ENCODE measurements around the gene ASPN.

ASPN gene

DNA sequence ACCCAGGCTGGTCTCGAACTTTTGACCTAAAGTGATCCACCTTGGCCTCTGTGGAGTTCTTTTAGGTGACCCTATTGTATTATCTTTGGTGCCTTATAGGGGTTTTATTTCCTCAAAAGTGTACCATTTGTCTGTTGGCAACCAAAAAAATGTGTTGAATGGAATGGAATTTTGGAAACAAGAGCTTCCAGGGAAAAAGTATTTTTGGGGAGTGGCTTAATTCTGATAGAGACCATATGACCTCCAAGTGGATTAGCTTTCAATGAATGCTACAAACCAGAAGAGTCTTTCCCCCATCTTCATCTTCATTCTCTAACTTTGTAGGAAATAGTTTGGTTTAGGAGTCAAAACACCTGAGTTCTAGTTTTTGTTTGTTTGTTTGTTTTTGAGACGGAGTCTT lies 74.5 kb downstream of the ASPN start:
- TF ChIP-seq POLR2AphosphoS5 (IDR thresholded peaks at IDR 0.05; ENCODE audit: low read depth, low read length) (no peak), TAF1 (IDR thresholded peaks at IDR 0.05; ENCODE audit: borderline replicate concordance, insufficient read depth, low read length) (no peak), SIN3A (IDR thresholded peaks at IDR 0.05; ENCODE audit: borderline replicate concordance, insufficient read depth, low read length) (no peak), FOXP2 (optimal IDR thresholded peaks at IDR 0.05; ENCODE audit: borderline replicate concordance, extremely low read depth, extremely low read length, insufficient read depth) (no peak)
- TF ChIP-seq, protein P1, sequence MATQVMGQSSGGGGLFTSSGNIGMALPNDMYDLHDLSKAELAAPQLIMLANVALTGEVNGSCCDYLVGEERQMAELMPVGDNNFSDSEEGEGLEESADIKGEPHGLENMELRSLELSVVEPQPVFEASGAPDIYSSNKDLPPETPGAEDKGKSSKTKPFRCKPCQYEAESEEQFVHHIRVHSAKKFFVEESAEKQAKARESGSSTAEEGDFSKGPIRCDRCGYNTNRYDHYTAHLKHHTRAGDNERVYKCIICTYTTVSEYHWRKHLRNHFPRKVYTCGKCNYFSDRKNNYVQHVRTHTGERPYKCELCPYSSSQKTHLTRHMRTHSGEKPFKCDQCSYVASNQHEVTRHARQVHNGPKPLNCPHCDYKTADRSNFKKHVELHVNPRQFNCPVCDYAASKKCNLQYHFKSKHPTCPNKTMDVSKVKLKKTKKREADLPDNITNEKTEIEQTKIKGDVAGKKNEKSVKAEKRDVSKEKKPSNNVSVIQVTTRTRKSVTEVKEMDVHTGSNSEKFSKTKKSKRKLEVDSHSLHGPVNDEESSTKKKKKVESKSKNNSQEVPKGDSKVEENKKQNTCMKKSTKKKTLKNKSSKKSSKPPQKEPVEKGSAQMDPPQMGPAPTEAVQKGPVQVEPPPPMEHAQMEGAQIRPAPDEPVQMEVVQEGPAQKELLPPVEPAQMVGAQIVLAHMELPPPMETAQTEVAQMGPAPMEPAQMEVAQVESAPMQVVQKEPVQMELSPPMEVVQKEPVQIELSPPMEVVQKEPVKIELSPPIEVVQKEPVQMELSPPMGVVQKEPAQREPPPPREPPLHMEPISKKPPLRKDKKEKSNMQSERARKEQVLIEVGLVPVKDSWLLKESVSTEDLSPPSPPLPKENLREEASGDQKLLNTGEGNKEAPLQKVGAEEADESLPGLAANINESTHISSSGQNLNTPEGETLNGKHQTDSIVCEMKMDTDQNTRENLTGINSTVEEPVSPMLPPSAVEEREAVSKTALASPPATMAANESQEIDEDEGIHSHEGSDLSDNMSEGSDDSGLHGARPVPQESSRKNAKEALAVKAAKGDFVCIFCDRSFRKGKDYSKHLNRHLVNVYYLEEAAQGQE (IDR thresholded peaks at IDR 0.05; ENCODE audit: insufficient read depth in 1 of 2, low read depth in 2 of 2, low read length in 2 of 2) = no peak

DNA sequence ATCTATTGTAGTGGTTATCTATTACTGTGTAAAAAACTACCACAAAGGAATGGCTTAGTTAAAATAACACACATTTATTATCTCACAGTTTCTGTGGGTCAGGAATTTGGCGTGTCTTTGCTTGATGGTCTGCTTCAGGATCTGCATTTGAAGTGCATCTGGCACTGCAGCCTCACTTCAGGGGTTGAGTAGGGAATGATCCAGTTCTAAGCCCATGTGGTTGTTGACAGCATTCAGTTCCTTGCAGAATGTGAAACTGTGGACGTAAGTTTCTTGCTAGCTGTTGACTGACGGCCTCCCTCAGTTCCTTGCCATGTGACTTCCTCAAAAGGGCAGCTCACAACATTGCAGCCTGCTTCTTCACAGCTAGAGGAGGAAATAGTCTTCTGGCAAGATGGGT lies 75.8 kb downstream of the ASPN start:
- TF ChIP-seq, protein P1 (IDR thresholded peaks at IDR 0.05; ENCODE audit: insufficient read depth in 1 of 2, low read depth in 2 of 2, low read length in 2 of 2) = no peak
- TF ChIP-seq SIN3A (IDR thresholded peaks at IDR 0.05; ENCODE audit: borderline replicate concordance, insufficient read depth, low read length) = no peak
- no peak for TF ChIP-seq FOXP2 (optimal IDR thresholded peaks at IDR 0.05; ENCODE audit: borderline replicate concordance, extremely low read depth, extremely low read length, insufficient read depth)
- TF ChIP-seq TAF1 (IDR thresholded peaks at IDR 0.05; ENCODE audit: borderline replicate concordance, insufficient read depth, low read length) = no peak
- no peak for TF ChIP-seq POLR2AphosphoS5 (IDR thresholded peaks at IDR 0.05; ENCODE audit: low read depth, low read length)
